Activated CD4-positive, alpha-beta T cell treated with anti-CD3 and anti-CD28 coated beads, Interleukin-10, Interleukin-2, amounts not matched to agents 100 ng/mL and 50 ng/mL, durations not matched to agents 16 hours and 8 hours (primary cell): ENCODE data around the gene IDH2.
A peak's percentile ranks its signal among the peaks of the same experiment; 100 is the strongest.
"Not testable (repeated sequence)": the region's sequence is repeated elsewhere in the genome, so short reads cannot be mapped to it uniquely, and the experiment has no call there.

Source experiments
- DNase-seq: peaks from one replicate; pipeline ENCODE4 v3.0.0-alpha.2; 2020

Gene IDH2

DNA sequence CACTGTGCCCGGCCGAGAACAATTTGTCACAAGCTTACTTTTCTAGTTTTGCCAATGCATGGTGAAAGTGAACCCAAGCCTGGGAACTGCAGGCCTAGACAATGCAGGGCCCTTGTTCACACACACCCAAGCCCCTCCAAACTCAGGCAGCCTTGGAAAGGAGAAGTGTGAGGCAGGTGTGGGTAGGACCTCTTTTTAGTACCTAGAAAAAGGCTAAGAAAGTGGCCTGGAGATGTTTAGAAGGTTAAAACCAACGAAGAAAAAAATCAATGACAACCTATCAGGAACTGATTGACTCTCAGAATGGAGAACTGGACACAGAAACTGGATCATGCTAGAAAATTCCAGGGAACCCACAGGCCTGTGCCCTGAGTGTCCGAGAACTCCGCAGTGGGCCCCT, 18.8 kb downstream of the IDH2 start:
- DNase-seq, result no peak

DNA sequence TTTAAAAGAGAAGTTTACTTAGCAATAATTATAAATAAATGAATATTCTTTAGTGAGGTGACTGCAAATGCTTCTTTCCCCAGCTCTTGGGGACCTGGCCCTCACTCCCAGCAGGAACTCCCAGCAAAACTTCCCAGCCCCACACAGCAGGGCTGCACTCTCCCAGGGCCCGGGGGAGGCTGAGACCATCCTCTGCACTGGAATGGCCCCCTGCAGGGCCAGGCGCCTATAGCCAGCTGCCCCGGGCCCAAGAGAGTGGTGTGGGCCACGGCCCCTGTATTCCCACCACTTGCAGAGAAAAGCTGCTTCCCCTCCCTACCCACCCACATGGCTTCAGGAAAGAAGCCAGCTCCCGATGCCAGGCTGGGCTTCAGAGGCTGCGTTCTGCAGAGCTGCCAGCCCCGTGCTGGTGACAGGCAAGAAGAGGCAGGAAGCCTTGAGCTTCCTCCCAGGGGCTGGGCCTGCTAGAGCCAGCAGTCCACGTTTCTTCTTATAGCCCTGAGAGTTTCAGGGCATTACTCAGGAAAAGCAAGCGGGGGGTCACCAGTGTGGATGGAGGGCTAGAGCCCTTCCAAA, 20.0 kb downstream of the IDH2 start:
- DNase-seq, result no peak

DNA sequence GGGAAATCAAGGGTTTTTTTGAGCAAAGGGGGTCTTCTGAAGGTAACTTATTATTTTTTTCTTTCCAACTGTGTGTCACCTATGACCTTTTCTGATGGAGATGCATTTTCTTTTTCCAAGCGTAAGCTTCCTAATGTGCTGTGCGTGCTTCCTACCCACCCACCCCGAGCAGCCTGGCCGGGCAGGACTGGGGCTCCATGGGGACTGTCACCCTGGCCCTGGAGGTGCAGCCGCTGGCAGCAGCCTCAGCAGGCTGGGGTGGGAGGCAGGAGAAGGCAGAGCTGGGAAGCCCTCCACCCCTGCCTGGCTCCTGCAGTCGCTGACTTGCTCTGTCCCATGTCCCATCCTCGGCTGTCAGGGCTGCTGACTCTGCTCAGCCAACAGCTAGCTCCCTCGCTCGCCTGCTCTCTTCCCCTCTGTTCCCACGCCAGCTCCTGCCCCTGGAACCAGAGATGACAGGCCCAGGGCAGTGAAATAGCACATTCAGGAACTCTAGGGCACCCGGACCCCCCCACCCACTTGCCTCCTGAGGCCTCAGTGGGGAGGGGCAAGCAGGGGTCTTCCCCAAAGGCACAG, 21.4 kb downstream of the IDH2 start:
- no peak for DNase-seq

DNA sequence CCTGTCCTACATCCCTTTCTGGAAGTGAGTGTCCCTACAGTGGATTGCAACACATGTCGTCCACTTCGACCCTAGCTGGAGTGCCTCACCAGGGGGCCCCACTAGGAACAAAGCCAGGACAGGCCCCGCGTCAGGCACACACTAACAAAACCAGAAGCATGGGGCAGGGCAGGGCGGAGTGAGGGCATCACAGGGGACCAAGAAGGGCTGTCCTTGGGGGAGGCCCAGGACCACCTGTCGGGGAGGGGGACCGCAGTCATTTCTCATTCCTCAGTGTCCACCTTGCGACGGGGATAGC, 21.9 kb downstream of the IDH2 start:
- no peak for DNase-seq

DNA sequence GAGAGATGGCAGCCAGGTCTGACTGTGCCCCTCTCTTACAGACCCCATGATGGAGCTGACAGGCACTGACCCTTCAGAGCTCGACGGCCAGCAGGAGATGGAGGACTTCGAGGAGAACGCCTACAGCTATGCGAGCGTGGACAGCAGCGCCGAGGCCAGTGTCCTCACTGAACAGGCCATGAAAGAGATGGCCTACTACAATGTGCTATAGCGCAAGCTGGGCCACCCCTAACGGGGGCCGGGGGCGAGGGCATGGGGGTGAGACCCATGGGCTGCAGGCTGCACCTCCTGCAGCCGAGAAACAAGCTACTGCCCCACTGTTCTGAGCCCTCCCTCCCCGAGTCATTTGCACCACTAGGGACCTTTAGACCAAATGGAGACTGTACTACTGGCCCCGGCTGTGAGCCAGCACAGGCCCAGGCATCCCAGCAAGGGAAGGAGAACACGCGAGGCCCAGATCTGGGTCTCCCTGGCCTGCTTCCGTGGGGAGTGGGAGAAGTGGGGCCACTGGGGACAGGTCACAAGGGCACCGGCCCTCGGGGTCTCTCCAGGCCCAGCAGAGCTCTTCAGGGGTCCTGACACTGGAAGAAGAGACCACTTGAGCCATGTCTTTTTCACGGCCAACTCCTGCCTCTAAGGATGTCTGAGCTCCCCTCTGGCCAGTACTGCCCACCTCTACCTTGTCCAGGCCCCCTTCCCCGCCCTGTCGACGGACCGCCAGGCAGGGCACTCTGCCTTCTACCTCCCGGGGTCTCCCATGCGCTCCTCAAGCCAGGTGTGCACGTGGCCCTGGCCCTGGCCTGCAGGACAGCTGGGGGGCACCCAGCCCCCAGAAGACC, 22.4 kb downstream of the IDH2 start:
- DNase-seq, result no peak

DNA sequence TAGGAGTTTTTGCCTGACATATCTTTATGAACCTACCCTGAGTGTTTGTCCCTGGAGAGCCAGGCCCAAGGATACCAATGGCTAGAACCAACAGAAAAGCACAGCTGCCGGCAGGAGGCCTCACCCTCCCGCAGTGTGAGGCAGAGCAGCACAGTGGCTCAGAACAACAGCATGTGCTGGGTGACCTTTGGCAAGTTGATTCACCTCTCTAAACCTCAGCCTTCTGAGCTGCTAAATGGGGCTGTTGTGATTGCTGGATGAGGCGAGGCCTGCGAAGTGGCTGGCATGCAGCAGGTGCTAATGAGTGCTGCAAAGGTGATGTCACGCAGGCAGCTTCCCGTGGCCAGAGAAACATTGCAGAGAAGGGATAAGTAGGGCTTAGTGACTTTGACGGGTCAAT, 23.3 kb downstream of the IDH2 start:
- DNase-seq, result no peak

DNA sequence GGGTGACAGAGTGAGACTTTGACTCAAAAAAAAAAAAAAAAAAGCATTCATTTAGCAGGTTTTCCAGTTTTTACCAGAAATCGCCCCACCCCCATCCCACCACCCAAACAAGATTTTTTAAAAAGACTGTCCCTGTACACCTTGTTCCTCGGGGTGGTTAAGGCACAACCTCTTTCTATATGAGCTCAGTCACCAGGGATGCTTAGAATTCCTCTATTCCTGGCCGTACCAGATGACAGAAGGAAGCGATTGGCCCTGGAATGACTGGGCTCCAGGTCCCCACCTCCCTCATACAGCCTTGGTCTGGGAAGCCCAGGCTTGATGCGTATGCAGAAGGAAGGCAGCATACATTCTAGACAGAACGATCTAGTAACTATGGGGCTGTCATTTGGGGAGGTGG, 25.6 kb downstream of the IDH2 start:
- DNase-seq, result no peak

DNA sequence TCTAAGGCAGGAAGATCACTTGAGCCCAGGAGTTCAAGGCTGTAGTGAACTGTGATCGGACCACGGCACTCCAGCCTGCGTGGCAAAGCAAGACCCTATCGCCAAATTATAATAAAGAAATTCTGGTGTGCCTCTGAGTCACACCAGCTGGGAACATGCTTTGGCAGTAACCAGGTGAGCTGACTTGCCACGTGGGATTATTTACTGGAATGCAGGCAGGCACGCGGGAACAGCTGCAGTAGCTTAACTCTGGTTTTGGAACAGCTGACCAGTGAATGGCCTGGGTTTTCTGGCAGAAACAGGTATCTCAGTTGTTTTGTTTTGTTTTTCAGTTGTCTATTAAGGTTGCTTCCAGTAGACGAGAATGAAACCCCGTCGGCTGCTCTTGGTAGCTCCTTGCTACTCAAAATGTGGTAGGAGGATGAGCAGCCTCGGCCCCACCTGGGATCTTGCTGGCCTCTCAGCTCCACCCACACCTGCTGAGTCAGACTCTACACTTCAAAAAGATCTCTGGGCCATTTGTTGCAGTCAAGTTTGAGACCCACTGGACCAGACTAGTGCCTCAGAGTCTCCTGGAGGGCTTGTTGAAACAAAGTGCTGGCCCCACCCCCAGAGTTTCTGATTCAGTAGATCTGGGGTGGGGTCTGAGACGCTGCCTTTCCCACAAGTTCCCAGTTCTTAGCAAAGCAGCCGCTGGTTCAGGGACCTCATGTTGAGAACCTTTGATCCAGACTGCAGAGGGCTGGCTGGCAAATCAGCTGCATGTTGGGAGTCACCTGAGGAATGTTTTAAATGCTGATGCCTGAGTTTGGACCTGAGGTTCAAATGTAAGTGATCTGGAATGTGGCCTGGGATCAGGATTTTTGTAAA, 26.6 kb downstream of the IDH2 start:
- peak; percentile 15 for DNase-seq

DNA sequence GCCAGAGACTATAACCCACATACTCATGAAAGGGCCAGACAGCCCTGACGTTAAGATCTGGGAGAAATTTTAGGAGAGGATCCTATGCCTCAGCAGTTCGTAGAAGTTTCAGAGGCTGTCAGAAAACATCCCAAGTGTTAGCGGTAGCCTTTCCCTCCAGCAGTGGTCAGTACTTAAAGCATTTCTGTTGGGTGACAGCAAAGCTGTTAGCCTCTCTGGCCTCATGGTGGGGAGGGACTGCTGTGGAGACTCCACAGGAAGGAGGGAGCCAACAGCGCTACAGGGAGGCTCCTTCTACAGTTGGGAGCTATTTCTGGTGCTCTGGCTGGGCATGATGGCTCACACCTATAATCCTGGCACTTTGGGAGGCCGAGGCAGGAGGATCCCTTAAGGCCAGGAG, 27.4 kb downstream of the IDH2 start:
- no peak for DNase-seq

DNA sequence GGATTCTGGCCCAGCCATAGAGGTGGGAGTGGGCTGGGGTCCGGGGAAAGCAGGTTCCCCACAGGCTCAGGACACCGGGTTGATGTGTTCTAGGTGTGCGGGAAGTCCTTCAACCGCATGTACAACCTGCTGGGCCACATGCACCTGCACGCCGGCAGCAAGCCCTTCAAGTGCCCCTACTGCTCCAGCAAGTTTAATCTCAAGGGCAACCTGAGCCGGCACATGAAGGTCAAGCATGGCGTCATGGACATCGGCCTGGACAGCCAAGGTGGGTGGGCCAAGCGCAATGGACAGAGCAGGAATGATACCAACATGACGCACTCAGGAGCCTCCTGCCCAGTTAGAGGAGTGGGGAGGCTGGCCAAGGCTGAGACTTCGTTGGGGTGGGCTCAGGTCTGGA, 28.2 kb downstream of the IDH2 start:
- no peak for DNase-seq

DNA sequence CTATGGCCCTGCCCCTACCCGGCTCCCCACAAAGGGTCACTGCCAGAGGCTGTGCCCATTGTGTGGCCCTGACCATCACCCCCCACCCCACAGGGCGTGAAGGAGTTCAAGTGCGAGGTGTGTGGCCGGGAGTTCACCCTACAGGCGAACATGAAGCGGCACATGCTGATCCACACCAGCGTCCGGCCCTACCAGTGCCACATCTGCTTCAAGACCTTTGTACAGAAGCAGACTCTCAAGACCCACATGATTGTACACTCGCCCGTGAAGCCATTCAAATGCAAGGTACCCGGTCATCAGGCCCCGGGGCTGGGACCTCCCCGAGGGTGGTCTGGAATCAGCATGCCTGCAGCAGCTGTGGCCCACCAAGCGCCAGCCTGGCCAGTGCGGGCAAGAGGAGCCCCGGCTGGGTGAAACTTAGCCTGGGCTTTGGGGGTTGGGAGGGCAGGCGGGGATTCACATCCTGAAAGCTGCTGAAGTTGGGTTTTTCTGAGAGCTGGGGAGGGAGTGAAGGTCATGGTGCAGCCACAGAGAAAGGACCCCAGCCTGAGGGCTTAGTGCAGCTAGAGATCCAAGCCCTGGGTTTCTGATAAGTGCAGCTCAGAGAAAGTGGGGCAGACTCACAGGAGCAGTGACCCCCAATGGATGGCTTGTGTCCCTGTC, 29.2 kb downstream of the IDH2 start:
- DNase-seq, result no peak

DNA sequence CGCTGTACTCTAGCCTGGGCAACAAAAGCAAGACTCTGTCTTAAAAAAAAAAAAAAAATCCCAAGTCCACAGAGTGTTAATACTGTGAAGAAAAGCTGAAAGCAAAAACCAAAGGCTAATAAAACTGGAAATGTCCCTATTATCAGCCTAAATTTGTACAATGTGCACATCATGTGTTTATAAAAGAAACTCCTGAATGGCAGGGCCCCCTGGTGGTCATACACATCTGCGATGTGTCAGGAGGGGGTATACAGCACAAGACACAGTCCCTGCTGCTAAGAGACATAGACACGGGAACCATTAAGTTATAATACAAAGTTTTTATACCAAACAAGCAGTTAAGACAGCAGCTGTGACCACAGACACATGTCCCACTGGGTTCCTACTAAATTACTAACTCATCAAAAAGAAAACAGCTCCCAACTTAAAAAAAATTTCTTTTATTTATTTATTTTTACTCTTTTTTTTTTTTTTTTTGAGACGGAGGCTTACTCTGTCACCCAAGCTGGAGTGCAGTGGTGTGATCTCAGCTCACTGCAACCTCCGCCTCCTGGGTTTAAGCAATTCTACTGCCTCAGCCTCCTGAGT, 31.0 kb downstream of the IDH2 start:
- DNase-seq, result peak; percentile 80

DNA sequence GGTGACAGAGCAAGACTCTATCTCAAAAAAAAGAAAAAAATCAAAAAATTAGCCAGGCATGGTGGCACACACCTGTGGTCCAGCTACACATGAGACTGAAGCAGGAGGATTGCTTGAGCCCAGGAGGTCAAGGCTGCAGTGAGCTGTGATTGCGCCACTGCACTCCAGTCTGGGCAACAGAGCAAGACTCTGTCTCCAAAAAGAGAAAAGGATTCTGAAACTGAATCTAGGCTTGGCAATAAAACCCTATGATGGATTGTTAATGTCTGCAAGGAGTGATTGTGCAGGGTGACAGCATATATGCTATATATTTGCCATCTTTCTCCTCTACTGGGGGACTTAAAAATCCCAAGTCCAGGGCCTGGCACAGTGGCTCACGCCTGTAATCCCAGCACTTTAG, 31.6 kb downstream of the IDH2 start:
- not testable (repeated sequence) for DNase-seq

DNA sequence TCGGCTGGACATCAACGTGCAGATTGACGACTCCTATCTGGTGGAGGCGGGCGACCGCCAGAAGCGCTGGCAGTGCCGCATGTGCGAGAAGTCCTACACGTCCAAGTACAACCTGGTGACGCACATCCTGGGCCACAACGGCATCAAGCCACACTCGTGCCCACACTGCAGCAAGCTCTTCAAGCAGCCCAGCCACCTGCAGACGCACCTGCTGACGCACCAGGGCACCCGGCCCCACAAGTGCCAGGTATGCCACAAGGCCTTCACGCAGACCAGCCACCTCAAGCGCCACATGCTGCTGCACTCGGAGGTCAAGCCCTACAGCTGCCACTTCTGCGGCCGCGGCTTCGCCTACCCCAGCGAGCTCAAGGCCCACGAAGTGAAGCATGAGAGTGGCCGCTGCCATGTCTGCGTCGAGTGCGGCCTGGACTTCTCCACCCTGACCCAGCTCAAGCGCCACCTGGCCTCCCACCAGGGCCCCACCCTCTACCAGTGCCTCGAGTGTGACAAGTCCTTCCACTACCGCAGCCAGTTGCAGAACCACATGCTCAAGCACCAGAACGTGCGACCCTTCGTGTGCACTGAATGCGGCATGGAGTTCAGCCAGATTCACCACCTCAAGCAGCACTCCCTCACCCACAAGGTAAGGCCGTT, 34.2 kb downstream of the IDH2 start:
- no peak for DNase-seq

DNA sequence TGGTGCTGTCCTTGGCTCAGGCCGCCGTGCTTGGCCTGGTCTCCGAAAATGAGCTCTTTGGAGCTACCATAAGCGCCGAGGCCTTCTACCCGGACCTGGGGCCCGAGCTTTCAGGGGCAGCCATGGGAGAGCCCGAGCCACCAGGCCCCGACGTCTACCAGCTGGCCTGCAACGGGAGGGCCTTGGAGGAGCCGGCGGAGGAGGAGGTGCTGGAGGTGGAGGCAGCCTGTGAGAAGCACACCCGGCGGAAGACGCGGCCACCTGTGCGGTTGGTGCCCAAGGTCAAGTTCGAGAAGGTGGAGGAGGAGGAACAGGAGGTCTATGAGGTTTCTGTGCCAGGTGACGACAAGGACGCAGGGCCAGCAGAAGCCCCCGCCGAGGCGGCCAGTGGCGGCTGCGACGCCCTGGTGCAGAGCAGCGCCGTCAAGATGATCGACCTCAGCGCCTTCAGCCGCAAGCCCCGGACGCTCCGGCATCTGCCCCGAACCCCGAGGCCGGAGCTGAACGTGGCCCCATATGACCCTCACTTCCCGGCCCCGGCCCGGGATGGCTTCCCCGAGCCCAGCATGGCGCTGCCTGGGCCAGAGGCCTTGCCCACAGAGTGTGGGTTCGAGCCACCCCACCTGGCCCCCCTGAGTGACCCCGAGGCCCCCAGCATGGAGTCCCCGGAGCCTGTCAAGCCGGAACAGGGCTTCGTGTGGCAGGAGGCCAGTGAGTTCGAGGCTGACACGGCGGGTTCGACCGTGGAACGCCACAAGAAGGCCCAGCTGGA, 34.9 kb downstream of the IDH2 start:
- no peak for DNase-seq

DNA sequence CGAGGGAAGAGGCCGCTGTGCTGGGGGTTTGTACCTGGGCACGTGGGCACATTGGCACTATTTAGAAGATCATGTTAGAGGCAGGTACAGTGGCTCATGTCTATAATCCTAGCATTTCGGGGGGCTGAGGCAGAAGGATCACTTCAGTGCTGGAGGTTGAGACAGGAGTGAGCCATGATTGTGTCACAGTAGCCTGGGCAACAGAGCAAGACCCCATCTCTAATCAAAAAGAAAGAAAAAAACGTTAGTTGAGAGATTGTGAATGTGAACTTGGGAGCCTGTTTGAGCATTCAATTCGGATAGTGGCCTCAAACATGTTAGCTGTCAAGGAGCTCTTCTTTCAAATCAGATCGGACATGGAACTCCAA, 36.6 kb downstream of the IDH2 start:
- DNase-seq, result no peak

DNA sequence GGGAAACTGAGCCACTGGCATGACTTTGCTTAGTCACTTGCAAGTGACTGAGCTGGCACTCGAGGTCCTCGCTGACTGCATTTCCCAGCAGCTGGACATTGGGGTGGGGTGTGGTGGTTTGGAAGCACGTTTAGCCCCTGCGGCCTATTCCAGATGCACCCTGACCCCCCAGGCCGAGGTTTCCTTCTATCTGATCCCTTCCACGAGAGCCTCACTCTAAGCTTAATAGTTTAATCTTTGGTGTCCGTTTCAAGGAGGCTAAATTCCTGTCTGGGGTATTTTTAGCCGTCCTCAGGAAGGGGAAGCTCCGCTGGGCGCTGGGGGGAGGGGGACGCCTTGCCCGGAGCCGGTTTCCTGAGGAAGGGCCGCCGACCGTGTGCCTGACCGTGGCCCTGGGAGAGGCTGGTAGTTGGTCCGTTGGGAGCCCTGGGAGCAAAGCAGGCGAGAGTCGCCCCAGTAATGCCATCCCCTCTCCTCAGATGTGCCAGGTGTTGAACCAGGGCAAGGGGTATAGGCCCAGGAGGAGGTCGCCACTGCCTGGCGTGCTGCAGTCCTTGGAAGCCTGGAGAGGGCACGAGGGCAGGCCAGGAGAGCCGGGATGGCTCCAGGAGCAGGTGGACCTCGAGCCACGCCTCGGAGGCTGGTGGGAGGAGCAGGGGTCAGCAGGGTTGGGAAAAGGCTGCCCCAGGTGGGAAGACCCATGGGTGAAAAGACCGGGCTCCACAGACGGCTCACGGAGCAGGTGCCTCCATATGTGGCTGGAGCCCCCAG, 37.2 kb downstream of the IDH2 start:
- no peak for DNase-seq

DNA sequence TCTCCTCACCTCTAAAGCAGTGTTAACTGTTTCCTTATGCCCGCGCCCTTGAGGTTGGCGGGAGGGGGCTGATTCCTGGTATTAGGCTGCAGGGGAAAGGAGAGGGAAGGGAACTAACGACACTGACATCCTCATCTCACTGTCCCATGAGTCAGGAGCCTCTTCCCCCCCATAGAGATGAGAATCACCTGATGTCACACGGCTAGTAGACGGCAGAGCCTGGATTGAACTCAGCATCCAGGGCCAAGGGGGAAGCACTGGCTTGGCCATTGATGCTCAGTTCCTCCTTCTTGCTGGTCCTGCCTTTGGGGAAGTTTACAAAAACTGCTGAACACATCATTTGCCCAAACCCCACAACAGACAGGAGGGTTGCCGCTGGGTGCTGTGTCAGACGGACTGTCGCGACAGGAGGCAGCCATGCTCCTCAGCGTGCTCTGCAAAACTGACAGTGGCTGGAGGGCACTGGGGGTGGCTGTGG, 38.5 kb downstream of the IDH2 start:
- no peak for DNase-seq

DNA sequence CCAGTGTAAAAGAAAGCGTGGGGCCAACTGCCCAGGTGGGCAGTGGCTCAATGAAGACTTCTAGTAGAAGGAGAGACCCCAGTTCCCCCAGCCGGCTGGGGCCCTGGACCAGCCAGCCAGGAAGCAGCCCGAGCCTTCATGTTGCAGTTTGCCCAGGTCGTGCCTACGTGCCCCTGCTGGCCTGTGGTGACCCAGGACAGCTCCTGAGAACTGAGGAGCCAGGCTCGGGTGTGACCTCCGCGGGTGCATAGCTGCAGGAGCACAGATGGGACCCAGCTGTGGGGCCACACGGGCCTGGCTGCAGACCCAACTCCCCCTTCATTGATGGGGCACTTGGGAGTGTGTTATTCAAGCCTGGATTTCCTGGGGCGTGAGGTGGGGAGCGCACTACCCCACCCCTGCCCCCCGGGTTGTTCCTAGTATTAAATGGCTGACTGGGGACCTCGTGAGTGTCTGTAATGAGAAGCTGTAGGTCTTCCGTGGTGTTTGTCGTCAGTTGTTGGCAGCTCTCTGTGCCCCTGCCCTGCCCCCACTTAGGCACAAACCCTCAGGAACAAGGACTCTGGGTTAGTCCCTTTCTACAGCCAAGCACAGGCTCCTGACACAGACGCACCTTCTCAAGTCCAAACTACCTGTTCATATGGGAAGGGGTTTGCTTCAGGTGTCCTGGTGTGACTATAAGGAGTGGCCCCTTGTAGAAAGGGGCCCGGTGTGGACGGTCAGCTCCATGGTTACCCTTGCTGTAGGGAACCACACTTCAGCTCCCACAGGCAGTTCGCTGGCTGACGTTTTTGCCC, 39.1 kb downstream of the IDH2 start:
- DNase-seq, result no peak
